ENCODE data around the gene UMOD. TPM values are rescaled to one million over a fixed set of nuclear protein-coding genes. Genes with fewer than 3 reads are reported as not detected.

The UMOD gene
- not detected for total RNA-seq (2021; fragmentation: NEBNext Ultra II Directional; extraction: Animal tissue kit (Norgen Biotek cat#: 25700))
- long read RNA-seq, result 0 reads

DNA sequence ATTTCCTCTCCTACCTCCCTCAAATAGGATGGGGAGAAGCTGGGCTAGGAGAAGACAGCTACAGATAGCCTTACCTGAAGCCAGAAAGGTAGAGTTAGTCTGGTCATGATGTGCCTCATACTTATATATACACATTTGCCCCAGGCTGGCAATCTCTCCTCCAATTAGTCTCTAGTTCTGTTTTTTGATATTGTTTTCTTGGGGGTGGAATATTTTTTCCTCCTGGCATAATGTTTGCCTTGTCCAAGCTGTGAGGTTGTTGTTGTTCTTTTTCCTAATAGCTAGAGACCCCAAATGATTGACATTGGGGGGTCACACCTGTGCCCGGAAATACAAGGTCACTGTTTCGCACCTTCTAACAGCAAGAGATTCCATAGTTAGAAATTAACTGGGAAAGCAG lies at the start of gene UMOD:
Gene UMOD (minus strand): TSS at position 101 of the 400 bp plus-strand sequence. CDS start 1,978 bp downstream, outside the sequence.
- peaks cover 50% of the 10 kb centered on the region for H3K9me3 Mint-ChIP-seq
- no peak for DNase-seq
- TF ChIP-seq, protein P1, sequence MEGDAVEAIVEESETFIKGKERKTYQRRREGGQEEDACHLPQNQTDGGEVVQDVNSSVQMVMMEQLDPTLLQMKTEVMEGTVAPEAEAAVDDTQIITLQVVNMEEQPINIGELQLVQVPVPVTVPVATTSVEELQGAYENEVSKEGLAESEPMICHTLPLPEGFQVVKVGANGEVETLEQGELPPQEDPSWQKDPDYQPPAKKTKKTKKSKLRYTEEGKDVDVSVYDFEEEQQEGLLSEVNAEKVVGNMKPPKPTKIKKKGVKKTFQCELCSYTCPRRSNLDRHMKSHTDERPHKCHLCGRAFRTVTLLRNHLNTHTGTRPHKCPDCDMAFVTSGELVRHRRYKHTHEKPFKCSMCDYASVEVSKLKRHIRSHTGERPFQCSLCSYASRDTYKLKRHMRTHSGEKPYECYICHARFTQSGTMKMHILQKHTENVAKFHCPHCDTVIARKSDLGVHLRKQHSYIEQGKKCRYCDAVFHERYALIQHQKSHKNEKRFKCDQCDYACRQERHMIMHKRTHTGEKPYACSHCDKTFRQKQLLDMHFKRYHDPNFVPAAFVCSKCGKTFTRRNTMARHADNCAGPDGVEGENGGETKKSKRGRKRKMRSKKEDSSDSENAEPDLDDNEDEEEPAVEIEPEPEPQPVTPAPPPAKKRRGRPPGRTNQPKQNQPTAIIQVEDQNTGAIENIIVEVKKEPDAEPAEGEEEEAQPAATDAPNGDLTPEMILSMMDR (IDR thresholded peaks at IDR 0.05), result no peak
- no peak within 1 kb of the TSS for H3K27ac Mint-ChIP-seq
- no peak within 1 kb of the TSS for H3K4me3 Mint-ChIP-seq
- no peaks in the 10 kb centered on the region; the same call in 1 of the 2 replicates for H3K36me3 Mint-ChIP-seq (ENCODE audit: low read depth)
- H3K27me3 Mint-ChIP-seq (ENCODE audit: insufficient read depth), result no peaks in the 10 kb centered on the region; the same call in 1 of the 2 replicates
- no peaks in the 10 kb centered on the region for H3K4me1 Mint-ChIP-seq (ENCODE audit: low read depth)

DNA sequence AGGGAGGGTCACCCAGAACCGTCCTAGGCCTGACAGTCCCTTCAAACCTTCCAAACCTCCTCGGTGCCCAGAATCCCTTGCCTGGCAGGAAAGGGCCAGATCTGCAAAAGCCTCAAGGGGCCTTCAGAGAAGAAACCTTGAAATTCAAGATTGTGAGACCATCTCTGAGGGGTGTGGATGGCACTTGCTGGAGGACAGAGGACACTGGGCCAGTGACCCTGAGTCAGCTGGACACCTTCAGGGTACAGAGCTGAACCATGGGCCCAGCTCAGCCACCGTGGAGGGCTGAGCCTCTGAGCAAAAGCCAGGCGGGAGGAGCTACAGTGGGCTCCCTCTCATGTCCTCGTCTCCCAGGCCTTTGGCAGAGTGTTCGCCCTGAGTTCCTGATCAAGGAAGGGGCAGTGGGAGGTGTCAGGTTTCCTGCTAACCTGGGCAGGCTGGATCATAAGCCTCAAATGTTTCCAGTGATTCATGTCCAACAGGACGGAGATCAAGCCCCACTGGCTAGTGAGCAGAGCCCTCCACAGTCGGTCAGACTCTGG lies 49.0 kb upstream of the UMOD start:
- Mint-ChIP-seq H3K9me3 (peaks cover 36% of the 10 kb centered on the region), H3K4me1 (ENCODE audit: low read depth) (no peaks in the 10 kb centered on the region), H3K27ac (no peak overlapping the region), H3K27me3 (ENCODE audit: insufficient read depth) (peaks cover 4% of the 10 kb centered on the region), H3K4me3 (no peak overlapping the region), H3K36me3 (ENCODE audit: low read depth) (0 out of 2 replicates have a peak, but pooled peaks cover 5% of the 10 kb centered on the region)
- TF ChIP-seq, protein P1 (IDR thresholded peaks at IDR 0.05), result no peak
- DNase-seq, result no peak

DNA sequence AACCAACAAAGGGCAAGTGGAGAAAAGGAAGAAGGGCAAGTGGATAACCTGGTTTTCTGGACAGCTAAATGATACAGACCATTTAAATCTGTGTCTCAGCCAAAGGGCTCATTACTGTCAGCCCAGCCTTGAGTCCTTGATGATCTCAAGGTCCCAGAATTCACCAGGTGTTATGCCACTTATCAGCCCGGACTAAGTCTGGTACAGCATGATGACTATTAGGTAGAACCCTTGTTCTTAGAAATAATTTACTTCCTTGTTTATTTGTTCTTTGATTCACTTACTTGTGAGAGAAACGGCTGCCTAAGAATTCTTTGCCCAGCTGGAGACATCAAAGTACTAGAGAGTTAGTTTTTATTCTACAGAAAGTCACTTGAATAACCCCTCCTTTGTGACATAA lies 48.6 kb upstream of the UMOD start:
- Mint-ChIP-seq H3K9me3 (peaks cover 32% of the 10 kb centered on the region), H3K4me1 (ENCODE audit: low read depth) (no peaks in the 10 kb centered on the region), H3K27ac (no peak overlapping the region), H3K4me3 (no peak overlapping the region), H3K27me3 (ENCODE audit: insufficient read depth) (peaks cover 2% of the 10 kb centered on the region), H3K36me3 (ENCODE audit: low read depth) (0 out of 2 replicates have a peak, but pooled peaks cover 2% of the 10 kb centered on the region)
- TF ChIP-seq, protein P1 (IDR thresholded peaks at IDR 0.05), result no peak
- no peak for DNase-seq

DNA sequence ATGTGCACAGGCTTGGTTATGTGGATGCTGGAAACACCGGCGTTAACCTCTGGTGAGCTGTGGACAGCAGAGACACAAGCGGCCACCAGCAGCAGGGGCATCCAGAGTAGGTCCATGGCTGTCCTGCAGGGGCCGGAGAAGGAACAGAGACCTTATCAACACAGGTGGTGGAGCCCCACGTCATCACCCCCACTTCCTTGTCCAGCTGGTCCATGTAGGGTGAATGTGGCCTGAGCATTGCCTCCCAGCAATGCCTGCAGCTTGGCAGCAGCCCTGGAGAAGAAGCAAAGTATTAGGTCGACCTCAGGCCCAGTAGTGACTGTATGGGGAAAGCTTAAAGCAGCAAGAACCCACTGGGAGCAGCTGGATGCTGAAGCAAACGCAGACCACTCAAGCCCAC lies 46.7 kb upstream of the UMOD start:
- Mint-ChIP-seq H3K4me1 (ENCODE audit: low read depth) (no peaks in the 10 kb centered on the region), H3K9me3 (peaks cover 20% of the 10 kb centered on the region), H3K4me3 (no peak overlapping the region), H3K27me3 (ENCODE audit: insufficient read depth) (peaks cover 2% of the 10 kb centered on the region), H3K36me3 (ENCODE audit: low read depth) (no peaks in the 10 kb centered on the region), H3K27ac (no peak overlapping the region)
- TF ChIP-seq, protein P1 (IDR thresholded peaks at IDR 0.05), result no peak
- no peak for DNase-seq

DNA sequence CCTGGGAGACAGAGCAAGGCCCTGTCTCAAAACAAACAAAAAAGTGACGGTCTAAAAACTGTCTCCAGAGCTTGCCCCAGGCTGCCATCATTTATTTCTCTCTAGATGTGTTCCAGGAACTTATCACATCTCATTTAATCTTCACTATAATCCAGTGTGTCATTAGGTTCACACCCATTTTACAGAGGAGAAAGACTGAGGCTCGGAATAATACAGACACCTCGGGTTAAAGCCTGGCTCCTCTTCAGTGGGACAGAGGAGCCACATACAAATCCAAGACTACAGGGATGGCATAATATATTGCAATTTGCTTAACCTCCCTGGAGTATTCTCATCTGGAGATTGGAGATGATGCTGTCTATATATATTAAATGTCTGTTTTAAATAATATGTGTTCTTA lies 46.1 kb upstream of the UMOD start:
- H3K27me3 Mint-ChIP-seq (ENCODE audit: insufficient read depth), result peaks cover 2% of the 10 kb centered on the region
- H3K4me1 Mint-ChIP-seq (ENCODE audit: low read depth), result no peaks in the 10 kb centered on the region
- no peaks in the 10 kb centered on the region for H3K36me3 Mint-ChIP-seq (ENCODE audit: low read depth)
- no peak overlapping the region for H3K27ac Mint-ChIP-seq
- DNase-seq, result no peak
- no peak overlapping the region for H3K4me3 Mint-ChIP-seq
- peaks cover 16% of the 10 kb centered on the region for H3K9me3 Mint-ChIP-seq
- TF ChIP-seq, protein P1 (IDR thresholded peaks at IDR 0.05), result no peak
